PFSK-1 (cell line): ENCODE measurements around the gene MAFF.

Experiments used
- FOXP2 ChIP-seq: optimal IDR thresholded peaks from 2 replicates; pipeline ENCODE3; 2011; ENCODE audit warnings: borderline replicate concordance, control low read depth, inconsistent platforms; ENCODE audit not compliant: insufficient read depth; ENCODE audit errors: extremely low read length, extremely low read depth
- POLR2AphosphoS5 ChIP-seq: IDR thresholded peaks from 2 replicates; pipeline ENCODE4 v1.6.1; 2012; ENCODE audit warnings: low read depth, mild to moderate bottlenecking, control low read depth, low read length, moderate library complexity
- REST ChIP-seq, 2 experiments: IDR thresholded peaks; 2 replicates each; pipeline versions ENCODE4 v1.6.1 to v1.8.0; 2011 to 2012; ENCODE audit warnings: low read depth in 2 of 2, low read length in 2 of 2, control low read depth in 1 of 2, inconsistent platforms in 1 of 2, mild to moderate bottlenecking in 1 of 2, moderate library complexity in 1 of 2; ENCODE audit not compliant: insufficient read depth in 1 of 2
- SIN3A ChIP-seq: IDR thresholded peaks from 2 replicates; pipeline ENCODE4 v1.6.1; 2012; ENCODE audit warnings: mild to moderate bottlenecking, low read length, moderate library complexity, borderline replicate concordance; ENCODE audit not compliant: insufficient read depth
- TAF1 ChIP-seq: IDR thresholded peaks from 2 replicates; pipeline ENCODE4 v1.6.1; 2012; ENCODE audit warnings: low read length, control low read depth, borderline replicate concordance; ENCODE audit not compliant: insufficient read depth

MAFF gene

GRCh38 chr22:38171927-38172831, 29.6 kb upstream of the MAFF start:
- TF ChIP-seq TAF1 (no peak), FOXP2 (no peak), SIN3A (no peak), POLR2AphosphoS5 (no peak), REST (IDR thresholded peaks at IDR 0.05; ENCODE audit: insufficient read depth in 1 of 2, low read depth in 2 of 2, low read length in 2 of 2) (no peak)

- TF ChIP-seq REST (IDR thresholded peaks at IDR 0.05; ENCODE audit: insufficient read depth in 1 of 2, low read depth in 2 of 2, low read length in 2 of 2) (no peak), FOXP2 (peak; percentile 53), POLR2AphosphoS5 (no peak), TAF1 (no peak), SIN3A (no peak)
These were observed 28.8 kb upstream of the MAFF start for GRCh38 chr22:38172832-38173640.

DNA sequence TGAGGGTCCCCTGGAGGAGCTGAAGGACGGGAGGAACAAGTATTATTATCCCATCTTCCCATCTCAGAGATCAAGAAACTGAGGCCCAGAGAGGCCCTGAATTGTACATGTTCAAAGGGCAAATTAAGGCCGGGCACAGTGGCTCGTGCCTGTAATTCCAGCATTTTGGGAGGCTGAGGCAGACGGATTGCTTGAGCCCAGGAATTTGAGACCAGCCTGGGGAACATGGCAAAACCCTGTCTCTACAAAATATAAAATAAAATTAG, 28.2 kb upstream of the MAFF start:
- TF ChIP-seq TAF1 (no peak), REST (IDR thresholded peaks at IDR 0.05; ENCODE audit: insufficient read depth in 1 of 2, low read depth in 2 of 2, low read length in 2 of 2) (no peak), FOXP2 (no peak)

GRCh38 chr22:38174626-38175025, 27.2 kb upstream of the MAFF start:
- TF ChIP-seq TAF1 (no peak), POLR2AphosphoS5 (no peak), FOXP2 (no peak), SIN3A (no peak), REST (IDR thresholded peaks at IDR 0.05; ENCODE audit: insufficient read depth in 1 of 2, low read depth in 2 of 2, low read length in 2 of 2) (no peak)
